ENCODE data around the gene TENT5D.
A peak's percentile ranks its signal among the peaks of the same experiment; 100 is the strongest.
"Not testable (repeated sequence)": the region's sequence is repeated elsewhere in the genome, so short reads cannot be mapped to it uniquely, and the experiment has no call there.

TENT5D gene

GRCh38 chrX:80420147-80420546 lies at the start of gene TENT5D:
TENT5D (plus strand) TSS chrX:80420447; CDS start chrX:80442540, 22,093 bp downstream.
- no peak for DNase-seq

- not testable (repeated sequence) for DNase-seq
These were observed 34.6 kb upstream of the TENT5D start for GRCh38 chrX:80385651-80386050.

GRCh38 chrX:80388206-80388605 lies 32.0 kb upstream of the TENT5D start:
- no peak for DNase-seq

- no peak for DNase-seq
These were observed 8.2 kb upstream of the TENT5D start for GRCh38 chrX:80412042-80412441.

- DNase-seq: no peak
These were observed 2.8 kb downstream of the TENT5D start for GRCh38 chrX:80423000-80423399.

GRCh38 chrX:80423744-80424143 lies 3.5 kb downstream of the TENT5D start:
- DNase-seq: peak; percentile 67

- peak; percentile 55 for DNase-seq
These were observed 10.7 kb downstream of the TENT5D start for GRCh38 chrX:80430826-80431504.

- DNase-seq: no peak
These were observed 11.2 kb downstream of the TENT5D start for GRCh38 chrX:80431505-80431832.

GRCh38 chrX:80432441-80432840 lies 12.2 kb downstream of the TENT5D start:
- no peak for DNase-seq

- DNase-seq: peak; percentile 9
These were observed 12.6 kb downstream of the TENT5D start for GRCh38 chrX:80432863-80433262.

- not testable (repeated sequence) for DNase-seq
These were observed 47.9 kb downstream of the TENT5D start for GRCh38 chrX:80468166-80468565.

GRCh38 chrX:80471582-80471981 lies 51.3 kb downstream of the TENT5D start:
- no peak for DNase-seq

GRCh38 chrX:80485543-80485942 lies 65.3 kb downstream of the TENT5D start:
- DNase-seq: no peak

- DNase-seq: no peak
These were observed 66.1 kb downstream of the TENT5D start for GRCh38 chrX:80486299-80486698.

GRCh38 chrX:80489166-80489565 lies 68.9 kb downstream of the TENT5D start:
- no peak for DNase-seq

All from hematopoietic multipotent progenitor cell treated with erythropoietin and hydrocortisone succinate and interleukin-3 and kit ligand, for 6 days (in vitro differentiated cells).